ENCODE data around the gene NEUROD2.

DNA sequence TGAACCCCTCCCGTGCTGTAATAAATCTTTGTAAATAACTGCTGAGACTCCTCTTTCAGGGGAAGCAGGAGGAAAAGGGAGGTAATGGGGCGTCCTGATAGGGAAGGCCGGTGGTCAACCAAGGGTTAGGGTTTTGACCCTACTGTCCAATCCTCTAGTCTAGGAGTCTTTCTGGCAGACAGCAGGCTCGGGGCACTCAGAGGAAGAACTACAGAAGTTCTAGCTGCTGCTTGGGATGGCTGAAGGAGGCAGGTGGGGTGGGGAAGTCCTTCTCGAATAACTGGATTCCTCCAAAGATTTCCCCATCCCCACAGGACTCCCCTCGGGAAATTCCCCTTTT, 28.8 kb upstream of the NEUROD2 start:
- TF ChIP-seq, protein P1, sequence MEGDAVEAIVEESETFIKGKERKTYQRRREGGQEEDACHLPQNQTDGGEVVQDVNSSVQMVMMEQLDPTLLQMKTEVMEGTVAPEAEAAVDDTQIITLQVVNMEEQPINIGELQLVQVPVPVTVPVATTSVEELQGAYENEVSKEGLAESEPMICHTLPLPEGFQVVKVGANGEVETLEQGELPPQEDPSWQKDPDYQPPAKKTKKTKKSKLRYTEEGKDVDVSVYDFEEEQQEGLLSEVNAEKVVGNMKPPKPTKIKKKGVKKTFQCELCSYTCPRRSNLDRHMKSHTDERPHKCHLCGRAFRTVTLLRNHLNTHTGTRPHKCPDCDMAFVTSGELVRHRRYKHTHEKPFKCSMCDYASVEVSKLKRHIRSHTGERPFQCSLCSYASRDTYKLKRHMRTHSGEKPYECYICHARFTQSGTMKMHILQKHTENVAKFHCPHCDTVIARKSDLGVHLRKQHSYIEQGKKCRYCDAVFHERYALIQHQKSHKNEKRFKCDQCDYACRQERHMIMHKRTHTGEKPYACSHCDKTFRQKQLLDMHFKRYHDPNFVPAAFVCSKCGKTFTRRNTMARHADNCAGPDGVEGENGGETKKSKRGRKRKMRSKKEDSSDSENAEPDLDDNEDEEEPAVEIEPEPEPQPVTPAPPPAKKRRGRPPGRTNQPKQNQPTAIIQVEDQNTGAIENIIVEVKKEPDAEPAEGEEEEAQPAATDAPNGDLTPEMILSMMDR (IDR thresholded peaks at IDR 0.05), result no peak
- TF ChIP-seq, protein P2, sequence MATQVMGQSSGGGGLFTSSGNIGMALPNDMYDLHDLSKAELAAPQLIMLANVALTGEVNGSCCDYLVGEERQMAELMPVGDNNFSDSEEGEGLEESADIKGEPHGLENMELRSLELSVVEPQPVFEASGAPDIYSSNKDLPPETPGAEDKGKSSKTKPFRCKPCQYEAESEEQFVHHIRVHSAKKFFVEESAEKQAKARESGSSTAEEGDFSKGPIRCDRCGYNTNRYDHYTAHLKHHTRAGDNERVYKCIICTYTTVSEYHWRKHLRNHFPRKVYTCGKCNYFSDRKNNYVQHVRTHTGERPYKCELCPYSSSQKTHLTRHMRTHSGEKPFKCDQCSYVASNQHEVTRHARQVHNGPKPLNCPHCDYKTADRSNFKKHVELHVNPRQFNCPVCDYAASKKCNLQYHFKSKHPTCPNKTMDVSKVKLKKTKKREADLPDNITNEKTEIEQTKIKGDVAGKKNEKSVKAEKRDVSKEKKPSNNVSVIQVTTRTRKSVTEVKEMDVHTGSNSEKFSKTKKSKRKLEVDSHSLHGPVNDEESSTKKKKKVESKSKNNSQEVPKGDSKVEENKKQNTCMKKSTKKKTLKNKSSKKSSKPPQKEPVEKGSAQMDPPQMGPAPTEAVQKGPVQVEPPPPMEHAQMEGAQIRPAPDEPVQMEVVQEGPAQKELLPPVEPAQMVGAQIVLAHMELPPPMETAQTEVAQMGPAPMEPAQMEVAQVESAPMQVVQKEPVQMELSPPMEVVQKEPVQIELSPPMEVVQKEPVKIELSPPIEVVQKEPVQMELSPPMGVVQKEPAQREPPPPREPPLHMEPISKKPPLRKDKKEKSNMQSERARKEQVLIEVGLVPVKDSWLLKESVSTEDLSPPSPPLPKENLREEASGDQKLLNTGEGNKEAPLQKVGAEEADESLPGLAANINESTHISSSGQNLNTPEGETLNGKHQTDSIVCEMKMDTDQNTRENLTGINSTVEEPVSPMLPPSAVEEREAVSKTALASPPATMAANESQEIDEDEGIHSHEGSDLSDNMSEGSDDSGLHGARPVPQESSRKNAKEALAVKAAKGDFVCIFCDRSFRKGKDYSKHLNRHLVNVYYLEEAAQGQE (IDR thresholded peaks at IDR 0.05; ENCODE audit: insufficient read depth in 1 of 2, low read depth in 2 of 2, low read length in 1 of 2), result no peak
